Right lung (tissue), 5 donors: ENCODE measurements around the gene MEN1. TPM values are rescaled to one million over a fixed set of nuclear protein-coding genes. Genes with fewer than 3 reads are reported as not detected.

Source experiments
- DNase-seq, 2 donors: peaks; one replicate each; pipeline ENCODE4 v3.0.0-alpha.2; 2013
- polyA plus RNA-seq, 5 donors: library from polyadenylated mRNA; unstranded; fragments of 120-200 nt; gene quantifications; one replicate each; pipeline versions ENCODE4 v1.2.1 to v1.2.3, GENCODE V29; 2013; ENCODE audit warnings: inconsistent platforms in 1 of 5, low replicate concordance in 1 of 5; ENCODE audit not compliant: insufficient read length in 5 of 5, insufficient read depth in 1 of 5

Gene MEN1
- polyA plus RNA-seq, 5 donors: 30.3 to 48.5 (median 37.1) TPM

GRCh38 chr11:64788321-64789215 is 21.8 kb downstream of the MEN1 start:
- no peak for DNase-seq

- DNase-seq: no peak
Measured at GRCh38 chr11:64787526-64788320, 22.6 kb downstream of the MEN1 start.

DNA sequence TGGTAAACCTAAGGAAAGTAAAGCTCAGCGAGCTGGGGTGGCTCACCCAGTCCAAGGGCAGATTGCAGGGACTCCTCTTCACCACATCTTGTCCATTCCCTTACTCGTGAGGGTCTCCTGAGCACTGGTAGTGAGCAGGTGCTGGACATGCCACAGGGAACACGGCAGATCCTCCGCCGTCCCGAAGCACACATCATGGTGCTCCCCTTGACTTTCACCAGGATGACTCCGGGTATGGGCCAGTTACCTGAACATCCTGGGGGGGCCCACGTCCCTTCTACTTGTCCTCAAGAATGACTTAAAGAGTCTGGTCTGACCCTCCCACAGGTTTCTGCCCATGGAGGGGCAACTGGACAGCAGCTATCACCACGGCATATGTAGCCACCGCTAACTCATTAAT is 24.0 kb downstream of the MEN1 start:
- DNase-seq: no peak

DNA sequence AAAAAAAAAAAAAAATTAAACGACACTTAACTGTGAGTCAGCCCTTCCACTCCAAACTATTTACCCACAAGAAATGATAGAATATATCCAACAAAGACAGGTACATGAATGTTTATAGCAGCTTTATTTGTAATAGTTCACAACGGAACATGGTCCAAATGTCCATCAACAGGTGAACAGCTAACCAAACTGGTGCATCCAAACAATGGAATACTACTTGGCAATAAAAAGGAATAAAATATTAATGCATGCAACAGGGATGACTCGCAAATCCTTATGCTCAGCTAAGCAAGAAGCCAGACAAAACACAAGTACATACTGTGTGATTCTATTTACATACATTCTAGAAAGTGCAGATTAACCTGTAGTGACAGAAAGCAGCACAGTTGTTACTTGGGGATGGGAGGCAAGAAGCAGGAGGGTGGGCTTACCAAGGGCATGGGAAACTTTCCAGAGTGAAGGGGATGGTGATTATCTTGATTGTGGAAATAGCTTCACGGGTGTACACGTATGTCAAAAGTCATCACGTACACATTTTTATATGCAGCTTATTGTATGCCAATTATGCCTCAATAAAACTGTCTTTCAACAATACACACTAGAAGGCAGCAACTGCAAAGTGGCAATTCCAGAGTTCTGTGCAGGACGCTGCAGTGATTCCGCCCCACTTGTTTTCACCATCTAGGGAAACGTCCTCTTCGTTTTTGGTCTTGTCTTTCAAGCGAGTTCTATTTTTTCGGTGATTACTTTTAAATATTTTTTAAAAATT is 25.4 kb downstream of the MEN1 start:
- no peak for DNase-seq

- peak; percentile 100 for DNase-seq
Measured at GRCh38 chr11:64778473-64779298, 31.7 kb downstream of the MEN1 start, which contains the start of gene SF1. TSS of gene SF1 (minus strand) at chr11:64778542. CDS start at chr11:64778392, 150 bp downstream.

GRCh38 chr11:64778223-64778472 is 32.2 kb downstream of the MEN1 start:
- no peak for DNase-seq

DNA sequence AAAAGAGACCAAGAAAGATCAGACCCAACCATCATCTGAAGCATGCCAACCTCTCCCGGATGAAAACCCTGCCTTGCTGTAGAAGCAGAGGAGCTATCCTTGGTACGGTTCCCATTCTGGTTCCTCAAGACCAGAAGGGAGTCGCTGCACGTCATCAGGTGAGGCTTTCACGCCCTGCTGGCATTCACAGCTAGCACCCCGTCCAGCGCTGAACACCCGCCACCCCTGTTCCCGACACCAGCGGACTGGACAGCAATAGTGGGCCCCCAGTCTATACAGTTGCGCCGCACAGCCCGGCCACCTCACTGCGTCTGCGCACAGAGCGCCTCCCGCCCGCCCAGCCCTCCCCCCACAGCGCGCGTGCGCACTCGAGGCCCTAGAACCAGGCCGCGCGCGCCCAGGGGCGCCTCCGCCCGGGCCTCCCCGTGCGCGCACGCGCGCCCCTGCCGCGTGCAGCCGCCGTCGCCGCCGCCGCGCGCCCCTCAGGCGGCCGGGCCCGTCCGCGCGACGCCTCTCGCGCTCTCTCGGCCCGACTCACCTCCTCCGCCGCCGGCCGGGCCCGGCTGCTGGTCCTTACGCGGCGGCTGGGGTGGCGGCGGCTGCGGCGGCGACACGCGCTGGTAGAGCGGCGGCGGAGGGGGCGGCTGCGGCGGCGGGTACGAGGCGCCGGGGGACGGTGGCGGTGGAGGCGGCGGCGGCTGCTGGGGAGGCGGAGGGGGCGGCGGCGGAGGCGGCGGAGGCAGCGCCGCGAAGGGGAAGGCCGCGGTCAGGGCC is 32.7 kb downstream of the MEN1 start:
- DNase-seq: peak; percentile 89 to 92

GRCh38 chr11:64776875-64777274 is 33.5 kb downstream of the MEN1 start:
- DNase-seq: no peak

- DNase-seq: no peak
Measured at GRCh38 chr11:64776425-64776824, 33.9 kb downstream of the MEN1 start.

GRCh38 chr11:64774144-64774543 is 36.2 kb downstream of the MEN1 start:
- no peak for DNase-seq

DNA sequence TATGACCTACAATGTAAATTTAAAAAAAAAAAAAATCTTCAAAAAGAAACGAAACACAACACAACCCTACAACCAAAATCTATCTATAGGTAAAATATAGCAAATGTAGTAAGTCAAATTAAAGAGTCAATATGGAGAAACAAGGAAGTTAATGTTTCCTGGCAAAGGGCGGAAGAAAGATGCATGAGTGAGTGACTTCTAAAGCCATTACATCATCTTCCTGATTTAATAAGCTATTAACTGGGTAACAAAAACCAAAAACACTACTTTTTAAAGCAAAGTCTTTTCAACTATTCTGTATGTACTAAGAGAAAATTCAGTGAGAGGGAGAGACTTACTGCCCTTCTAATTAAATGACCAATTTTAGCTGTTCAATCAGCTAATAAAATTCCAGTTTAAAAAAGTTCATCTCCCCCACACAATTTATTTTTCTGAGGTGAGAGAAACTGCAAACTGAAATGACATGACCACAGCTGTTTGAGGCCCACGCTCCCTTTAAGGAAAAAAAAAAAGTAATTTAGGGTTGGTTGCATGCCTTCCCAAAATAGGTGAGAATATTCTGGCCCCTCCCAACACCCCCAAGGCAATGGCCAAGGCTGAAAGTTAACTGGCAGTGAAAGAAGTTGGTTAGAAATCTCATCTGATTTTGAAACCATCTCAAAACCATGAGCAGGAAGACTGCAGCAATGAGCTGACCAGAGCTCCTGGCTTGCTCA is 37.9 kb downstream of the MEN1 start:
- no peak for DNase-seq

- DNase-seq: no peak
Measured at GRCh38 chr11:64771861-64772260, 38.5 kb downstream of the MEN1 start.

DNA sequence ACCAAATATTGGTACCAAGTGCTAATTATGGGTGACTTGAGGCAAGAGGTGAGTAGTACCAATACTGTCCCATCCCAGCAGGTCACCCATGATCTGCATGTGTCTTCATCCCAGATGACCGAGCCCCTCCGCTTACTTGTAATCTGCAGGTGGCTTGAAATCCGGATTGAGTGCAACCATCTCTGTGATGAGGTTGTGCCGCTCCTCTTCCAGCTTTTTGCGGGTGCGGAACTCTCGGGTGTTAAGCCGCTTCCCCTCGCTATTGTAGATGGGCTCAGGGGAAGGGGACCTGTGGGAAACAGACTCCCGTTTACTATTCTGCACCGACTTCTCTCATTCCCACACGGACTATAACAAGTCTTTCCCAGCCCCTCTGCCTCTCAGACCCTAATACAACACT is 40.2 kb downstream of the MEN1 start:
- no peak for DNase-seq

DNA sequence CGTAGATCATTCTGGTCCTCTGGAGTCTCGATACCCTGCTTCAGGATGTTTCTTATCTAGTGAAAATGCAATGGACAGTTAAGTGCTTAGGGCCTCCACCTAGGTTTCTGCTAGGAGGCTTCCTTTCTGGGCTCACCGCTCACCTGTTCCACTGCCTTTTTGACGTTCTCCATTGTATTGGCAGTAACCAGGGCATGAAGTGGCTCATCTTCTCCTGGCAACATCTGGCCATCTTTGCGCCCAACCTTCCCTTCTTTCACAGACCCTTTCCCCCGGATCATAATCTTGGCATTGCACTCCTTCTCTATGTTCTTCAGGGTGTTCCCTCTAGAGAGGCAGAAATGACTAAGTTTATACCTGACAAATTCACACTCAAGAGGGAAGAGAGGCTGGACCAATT is 41.1 kb downstream of the MEN1 start:
- DNase-seq: no peak

DNA sequence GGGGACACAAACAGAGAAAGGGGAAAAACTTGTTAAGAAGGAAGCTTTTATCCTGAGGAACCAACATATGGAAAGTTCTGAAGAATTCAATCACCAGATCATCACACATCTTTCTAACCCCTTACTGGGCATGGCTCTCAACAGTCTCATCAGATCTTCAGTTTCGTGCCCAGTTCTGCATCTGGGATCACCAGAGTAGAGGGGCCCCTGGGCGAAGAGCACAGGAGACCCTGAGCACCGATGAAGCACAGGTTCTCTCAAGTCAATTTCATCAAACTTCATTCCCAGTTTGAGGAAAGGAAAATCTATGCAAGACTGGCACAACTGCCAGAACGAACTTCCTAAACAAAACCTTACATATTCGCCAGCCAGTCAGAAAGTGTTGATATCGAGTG is 42.1 kb downstream of the MEN1 start:
- no peak for DNase-seq

GRCh38 chr11:64767344-64768299 is 42.7 kb downstream of the MEN1 start:
- DNase-seq: peak in 1 of 2 donors; percentile 29

DNA sequence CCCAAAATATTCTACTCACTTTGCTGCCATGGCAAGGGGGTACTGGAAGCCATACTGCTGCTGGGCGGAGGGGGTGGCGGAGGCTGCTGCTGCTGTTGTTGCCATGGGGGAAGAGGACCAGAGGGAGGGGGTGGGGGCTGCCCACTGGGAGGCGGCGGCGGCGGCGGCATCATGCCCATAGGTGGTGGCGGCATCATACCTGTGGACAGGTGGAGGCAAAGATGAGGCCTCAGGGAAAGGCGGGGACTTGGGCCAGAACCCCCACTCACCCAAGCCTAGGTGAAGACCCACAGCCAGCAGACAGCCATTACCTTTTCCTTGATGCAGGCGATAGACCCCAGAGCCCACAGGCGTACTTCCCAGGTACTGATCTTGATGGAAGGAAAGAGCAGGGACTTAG is 43.5 kb downstream of the MEN1 start:
- no peak for DNase-seq

DNA sequence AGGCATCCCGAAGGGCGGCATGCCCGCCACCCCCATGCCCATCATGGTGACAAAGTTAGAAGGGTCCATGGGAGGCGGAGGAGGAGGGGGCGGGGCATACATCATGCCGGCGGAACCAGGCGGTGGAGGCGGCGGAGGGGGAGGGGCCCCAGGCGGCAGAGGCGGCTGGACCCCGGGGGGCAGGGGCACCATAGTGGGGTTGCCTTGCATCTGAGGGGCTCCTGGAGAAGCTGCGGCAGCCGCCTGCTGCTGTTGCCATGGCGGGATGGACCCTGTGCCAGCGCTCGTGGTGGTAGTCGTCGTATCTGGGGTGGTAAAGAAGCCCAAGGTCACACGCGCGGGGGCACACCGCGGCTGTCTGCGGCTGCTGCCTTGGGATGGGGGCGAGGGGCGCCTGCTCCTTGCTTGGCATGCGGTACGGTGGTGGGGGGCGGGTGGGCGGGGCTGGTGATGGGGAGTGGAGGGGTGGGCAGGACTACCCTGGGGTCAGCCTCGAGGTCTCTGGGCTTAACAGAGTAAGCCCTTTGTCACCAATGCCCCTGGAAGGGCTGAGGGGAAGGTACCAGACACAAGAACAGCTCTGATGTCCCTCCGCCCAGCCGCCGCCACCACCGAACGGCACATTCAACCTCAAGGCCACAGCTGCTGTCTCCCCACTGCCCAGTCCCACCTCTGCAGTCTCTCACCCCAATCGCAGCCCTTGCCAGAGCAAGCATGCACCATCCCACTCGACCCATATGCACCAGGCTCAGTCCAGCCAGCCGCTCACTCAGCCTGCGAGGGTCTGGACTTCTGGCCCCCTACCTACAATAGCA is 44.3 kb downstream of the MEN1 start:
- no peak for DNase-seq
